Measurements from ENCODE around the gene FBXW4.

The FBXW4 gene

DNA sequence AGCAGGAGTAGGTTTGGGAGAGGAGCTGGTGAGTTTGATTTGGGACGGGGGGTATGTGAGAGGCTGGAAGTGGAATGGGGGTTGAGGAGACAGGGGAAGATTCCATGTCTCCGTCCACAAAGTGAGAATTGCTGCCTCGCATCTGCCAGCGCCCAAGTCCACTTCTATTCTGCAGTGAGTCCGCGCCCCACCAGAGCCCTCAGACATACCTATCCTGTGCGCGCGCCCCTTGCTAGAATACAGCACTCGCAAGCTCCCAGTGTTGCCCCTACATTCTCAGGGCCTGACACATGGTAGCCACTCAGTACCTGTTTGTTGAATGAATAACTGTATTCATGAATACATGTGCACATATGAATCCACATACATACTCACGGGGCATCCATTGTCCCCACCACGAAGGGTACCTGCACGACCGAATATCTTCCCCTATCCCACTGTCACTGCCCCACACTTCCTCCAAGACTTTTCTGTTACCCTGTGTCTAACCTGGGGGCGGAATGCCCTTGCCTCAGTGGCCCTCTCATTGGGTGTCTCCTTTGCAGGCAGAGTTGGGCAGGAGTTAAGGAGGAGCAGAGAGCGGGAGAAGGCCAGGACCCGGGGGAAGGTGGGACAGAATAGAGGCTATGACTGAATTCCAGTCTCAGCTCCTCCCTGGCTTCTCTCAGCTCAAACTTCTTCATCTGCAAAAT, 126.8 kb downstream of the FBXW4 start:
- no peak overlapping the region for H3K4me3 ChIP-seq (ENCODE audit: low read depth, low read length)
- TF ChIP-seq, protein P1, sequence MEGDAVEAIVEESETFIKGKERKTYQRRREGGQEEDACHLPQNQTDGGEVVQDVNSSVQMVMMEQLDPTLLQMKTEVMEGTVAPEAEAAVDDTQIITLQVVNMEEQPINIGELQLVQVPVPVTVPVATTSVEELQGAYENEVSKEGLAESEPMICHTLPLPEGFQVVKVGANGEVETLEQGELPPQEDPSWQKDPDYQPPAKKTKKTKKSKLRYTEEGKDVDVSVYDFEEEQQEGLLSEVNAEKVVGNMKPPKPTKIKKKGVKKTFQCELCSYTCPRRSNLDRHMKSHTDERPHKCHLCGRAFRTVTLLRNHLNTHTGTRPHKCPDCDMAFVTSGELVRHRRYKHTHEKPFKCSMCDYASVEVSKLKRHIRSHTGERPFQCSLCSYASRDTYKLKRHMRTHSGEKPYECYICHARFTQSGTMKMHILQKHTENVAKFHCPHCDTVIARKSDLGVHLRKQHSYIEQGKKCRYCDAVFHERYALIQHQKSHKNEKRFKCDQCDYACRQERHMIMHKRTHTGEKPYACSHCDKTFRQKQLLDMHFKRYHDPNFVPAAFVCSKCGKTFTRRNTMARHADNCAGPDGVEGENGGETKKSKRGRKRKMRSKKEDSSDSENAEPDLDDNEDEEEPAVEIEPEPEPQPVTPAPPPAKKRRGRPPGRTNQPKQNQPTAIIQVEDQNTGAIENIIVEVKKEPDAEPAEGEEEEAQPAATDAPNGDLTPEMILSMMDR (IDR thresholded peaks at IDR 0.05; ENCODE audit: low read depth, low read length): no peak

DNA sequence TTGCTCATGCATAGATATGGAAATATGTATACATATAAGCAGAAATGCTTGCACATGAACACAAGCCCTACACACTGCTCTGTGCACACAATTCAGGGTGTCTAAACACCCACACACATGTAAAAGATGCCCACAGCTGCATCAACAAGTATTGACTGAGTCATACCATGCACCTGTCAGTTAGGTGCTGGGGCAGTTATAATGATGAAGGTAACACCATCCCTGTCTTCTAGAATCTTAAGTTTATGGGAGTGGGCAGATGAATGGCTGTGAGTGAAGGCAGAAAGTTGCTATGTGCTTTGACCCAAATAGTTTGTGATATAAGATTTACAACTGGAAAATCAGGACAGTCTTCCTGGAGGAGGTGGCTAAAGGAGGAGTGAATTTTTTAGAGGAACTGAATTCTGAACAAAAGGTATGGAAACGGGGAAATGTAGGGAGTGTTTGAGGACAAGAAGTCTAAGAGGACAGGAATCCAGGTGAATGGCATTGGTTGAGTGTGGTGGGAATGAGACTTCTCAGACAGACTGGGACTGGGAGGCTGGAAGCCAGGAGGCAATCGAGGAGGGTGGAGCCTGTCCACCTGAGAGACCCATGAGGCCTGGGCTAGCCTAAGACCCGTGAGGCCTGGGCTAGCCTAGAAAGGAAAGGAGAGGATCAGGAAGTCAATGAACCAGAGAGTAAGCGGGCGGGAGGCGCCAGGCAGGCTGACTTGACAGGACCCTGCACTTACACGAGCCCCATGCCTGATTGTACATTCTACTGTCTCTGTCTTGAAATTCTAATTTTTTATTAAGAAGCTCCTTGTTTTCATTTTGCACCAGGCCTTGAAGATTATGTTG, 127.6 kb downstream of the FBXW4 start:
- TF ChIP-seq, protein P1 (IDR thresholded peaks at IDR 0.05; ENCODE audit: low read depth, low read length): no peak
- no peak overlapping the region for H3K4me3 ChIP-seq (ENCODE audit: low read depth, low read length)

DNA sequence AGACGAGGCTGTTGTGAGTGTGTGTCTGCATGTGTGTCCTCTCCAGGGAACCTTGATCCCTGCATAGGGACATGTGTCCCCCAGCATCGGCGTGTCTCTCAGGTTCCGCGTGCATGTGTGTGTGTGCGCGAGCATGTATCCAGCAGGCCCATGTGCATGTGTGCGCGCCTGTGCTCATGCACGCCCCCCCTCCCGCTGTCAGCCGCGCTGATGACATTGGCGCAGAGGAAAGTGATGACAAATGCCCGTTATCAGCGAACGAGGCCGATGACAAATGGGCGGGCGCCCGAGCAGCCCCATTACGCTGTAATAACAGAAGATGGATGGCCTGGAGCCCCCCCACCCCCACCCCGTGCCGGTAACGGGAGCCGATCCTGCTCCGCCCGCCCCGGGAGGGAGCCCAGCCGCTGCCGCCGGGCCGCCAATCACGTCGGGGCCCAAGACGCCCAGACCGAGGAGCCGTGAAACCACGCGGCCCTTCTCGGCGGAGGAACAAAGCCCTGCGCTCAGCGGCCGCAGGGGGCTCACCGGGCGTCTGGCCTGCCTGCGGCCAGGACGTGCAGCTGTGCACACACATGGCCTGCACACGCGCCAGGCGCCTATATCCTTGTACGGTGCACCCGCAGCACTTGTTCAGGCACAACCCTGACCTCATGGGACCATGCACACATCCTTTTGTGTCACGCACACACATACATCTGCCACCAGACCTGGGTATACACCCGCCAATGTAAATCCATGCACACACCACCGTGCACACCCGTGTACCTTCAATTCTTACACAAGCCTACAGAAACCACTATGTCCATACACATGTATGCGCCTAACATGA, 128.4 kb downstream of the FBXW4 start:
- TF ChIP-seq, protein P1 (IDR thresholded peaks at IDR 0.05; ENCODE audit: low read depth, low read length): no peak
- no peak overlapping the region for H3K4me3 ChIP-seq (ENCODE audit: low read depth, low read length)

DNA sequence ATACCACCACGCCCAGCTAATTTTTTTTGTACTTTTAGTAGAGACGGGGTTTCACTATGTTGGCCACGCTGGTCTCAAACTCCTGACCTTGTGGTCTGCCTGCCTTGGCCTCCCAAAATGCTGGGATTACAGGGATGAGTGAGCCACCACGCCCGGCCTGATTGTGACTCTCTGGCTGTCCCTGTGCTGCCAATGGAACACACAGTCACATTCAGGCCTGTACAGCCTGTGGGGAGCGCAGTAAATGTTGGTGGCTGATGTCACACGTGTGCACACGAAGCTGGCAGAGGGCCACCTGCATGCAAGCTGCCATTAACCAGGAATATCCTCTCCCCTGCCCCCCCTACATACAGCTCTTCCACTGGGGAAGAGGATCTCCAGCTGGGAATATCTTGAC, 129.0 kb downstream of the FBXW4 start:
- TF ChIP-seq, protein P1 (IDR thresholded peaks at IDR 0.05; ENCODE audit: low read depth, low read length): no peak
- no peak overlapping the region for H3K4me3 ChIP-seq (ENCODE audit: low read depth, low read length)

DNA sequence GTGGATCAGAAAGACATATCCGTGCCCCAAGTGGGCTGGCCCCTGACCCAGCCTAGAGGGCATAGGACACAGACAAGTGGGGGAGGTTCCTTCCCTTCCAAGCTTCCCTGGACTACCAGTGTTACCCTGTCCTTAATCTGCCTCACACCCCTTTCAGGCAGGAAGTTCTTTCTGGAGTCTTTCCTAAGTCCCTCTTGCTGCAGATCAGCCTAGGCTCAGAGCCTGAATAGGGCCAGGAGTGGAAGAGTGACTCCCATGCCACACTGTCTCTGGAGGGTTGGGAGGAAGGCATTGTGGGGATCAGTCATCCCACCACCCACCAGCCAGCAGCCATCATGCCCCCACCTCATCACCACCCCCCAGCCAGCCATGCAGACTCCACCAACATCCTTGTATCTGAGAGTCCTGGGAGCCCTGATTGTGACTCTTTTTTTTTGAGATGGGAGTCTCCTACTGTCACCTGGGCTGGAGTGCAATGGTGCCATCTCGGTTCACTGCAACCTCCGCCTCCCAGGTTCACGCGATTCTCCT, 129.5 kb downstream of the FBXW4 start:
- no peak overlapping the region for H3K4me3 ChIP-seq (ENCODE audit: low read depth, low read length)
- TF ChIP-seq, protein P1 (IDR thresholded peaks at IDR 0.05; ENCODE audit: low read depth, low read length): no peak

DNA sequence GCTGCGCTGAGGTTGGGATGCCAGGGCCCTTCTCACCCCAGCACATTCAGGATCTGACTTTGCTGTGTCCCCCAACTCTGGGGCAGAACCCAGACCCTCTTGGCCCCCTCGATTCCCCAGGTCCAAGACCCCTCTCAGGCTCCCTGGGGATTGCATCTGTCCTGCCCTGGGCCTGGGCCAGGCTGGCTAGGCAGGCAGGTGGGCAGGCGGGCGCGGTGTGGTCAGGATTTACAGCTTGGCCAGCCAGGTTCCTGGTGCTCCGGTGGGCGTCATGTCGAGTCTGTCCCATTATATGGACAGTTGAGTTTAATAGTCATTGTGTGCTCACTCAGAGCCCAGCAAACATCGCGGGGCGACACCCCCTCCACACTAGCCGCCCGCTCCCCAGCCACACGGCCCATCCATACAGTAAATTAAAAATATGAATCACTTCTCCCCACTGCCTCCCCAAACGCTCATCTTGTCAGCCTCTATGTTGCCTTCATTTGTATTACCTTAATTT, 130.4 kb downstream of the FBXW4 start:
- TF ChIP-seq, protein P1 (IDR thresholded peaks at IDR 0.05; ENCODE audit: low read depth, low read length): no peak
- no peak overlapping the region for H3K4me3 ChIP-seq (ENCODE audit: low read depth, low read length)
